Panc1 (cell line): ENCODE data around the gene COL11A1. TPM values are rescaled to one million over a fixed set of nuclear protein-coding genes. Genes with fewer than 3 reads are reported as not detected.

Source experiments
- ATAC-seq: fragments of 200-7000 bp; cut with Tn5 transposase; 2 replicates; pipeline ENCODE4 v1.9.1; 2020; ENCODE audit warnings: mild to moderate bottlenecking, moderate library complexity
- BruUV-seq: library from RNA; stranded (reverse); fragments of 400-500 nt; replicated peaks from 2 replicates; lab custom pipeline; 2021; lab: Mats Ljungman, UMichigan
- CTCF ChIA-PET: fragments of 300-600 bp; sonication (Branson Sonifier 250); formaldehyde crosslinking; loops from one replicate; lab custom pipeline; 2022; ENCODE audit warnings: antibody characterized with exemption; lab: Charles Lee
- POLR2A ChIA-PET: fragments of 300-600 bp; sonication (Branson Sonifier 250); formaldehyde crosslinking; loops from one replicate; lab custom pipeline; 2022; ENCODE audit warnings: antibody characterized with exemption; lab: Charles Lee
- DNase-seq: peaks from one replicate; pipeline ENCODE4 v3.0.0-alpha.2; 2010; ENCODE audit warnings: low read depth, low spot score
- H3K27ac ChIP-seq: 2 replicates; pipeline ENCODE4 v1.5.1; 2011; ENCODE audit warnings: mild to moderate bottlenecking, low read length, inconsistent platforms
- H3K27me3 ChIP-seq: fragments of 200-500 bp; sonication (Bioruptor generic); 2 replicates; pipeline ENCODE4 v1.6.0; 2014; ENCODE audit warnings: low read length, inconsistent platforms; ENCODE audit not compliant: control insufficient read depth, insufficient read depth
- H3K36me3 ChIP-seq: fragments of 200-500 bp; sonication (Bioruptor generic); 2 replicates; pipeline ENCODE4 v1.5.1; 2014; ENCODE audit warnings: inconsistent platforms, mild to moderate bottlenecking, low read length, moderate library complexity; ENCODE audit not compliant: control insufficient read depth, insufficient read depth
- H3K4me1 ChIP-seq: 2 replicates; pipeline ENCODE4 v1.5.1; 2011; ENCODE audit warnings: inconsistent platforms, mild to moderate bottlenecking, low read length, moderate library complexity; ENCODE audit not compliant: control insufficient read depth, insufficient read depth
- H3K4me3 ChIP-seq, 2 experiments: 2 replicates each; pipeline ENCODE4 v1.5.1; 2011 to 2012; ENCODE audit warnings: low read depth in 2 of 2, low read length in 2 of 2, mild to moderate bottlenecking in 2 of 2, inconsistent platforms in 1 of 2, moderate library complexity in 1 of 2
- H3K9me3 ChIP-seq: fragments of 200-500 bp; sonication (Bioruptor generic); 2 replicates; pipeline ENCODE4 v1.5.1; 2014; ENCODE audit warnings: low read depth, mild to moderate bottlenecking, inconsistent platforms, low read length, moderate library complexity; ENCODE audit not compliant: control insufficient read depth, insufficient read depth
- POLR2AphosphoS5 ChIP-seq: IDR thresholded peaks from 2 replicates; pipeline ENCODE4 v1.6.1; 2012; ENCODE audit warnings: mild to moderate bottlenecking, low read depth, low read length, moderate library complexity
- SIN3A ChIP-seq: IDR thresholded peaks from 2 replicates; pipeline ENCODE4 v1.6.1; 2012; ENCODE audit warnings: low read depth, mild to moderate bottlenecking, low read length, moderate library complexity, borderline replicate concordance; ENCODE audit not compliant: insufficient read depth
- TCF7L2 ChIP-seq: IDR thresholded peaks from 2 replicates; pipeline ENCODE4 v1.6.1; 2011; ENCODE audit warnings: mild to moderate bottlenecking, low read depth, low read length, inconsistent platforms
- in situ Hi-C: cut with HindIII; loops from 2 replicates; pipeline ENCODE4 v1.10.0; 2016; ENCODE audit warnings: low sequenced_read_pairs, low pct_unique_long_range_greater_than_20kb
- intact Hi-C: fragments of 100-400 bp; cut with micrococcal nuclease; formaldehyde crosslinking; loops from one replicate; pipeline ENCODE4 v1.10.0; 2022; ENCODE audit not compliant: unreplicated experiment
- total RNA-seq: library from RNA; stranded (reverse); gene quantifications from one replicate; pipeline ENCODE4 v1.2.1, GENCODE V29; 2021; ENCODE audit not compliant: unreplicated experiment
- TF ChIP-seq, protein P1 (sequence below): fragments of 450-650 bp; IDR thresholded peaks from 2 replicates; pipeline ENCODE4 v1.5.1; 2017; ENCODE audit warnings: mild to moderate bottlenecking
- TF ChIP-seq, protein P2 (sequence below), 2 experiments: IDR thresholded peaks; 2 replicates each; pipeline ENCODE4 v1.6.1; 2011 to 2012; ENCODE audit warnings: low read depth in 2 of 2, control low read depth in 1 of 2, low read length in 1 of 2, mild to moderate bottlenecking in 1 of 2, moderate library complexity in 1 of 2; ENCODE audit not compliant: insufficient read depth in 1 of 2

COL11A1 gene
- total RNA-seq, 1 experiment from 2014 or later: 106 TPM

DNA sequence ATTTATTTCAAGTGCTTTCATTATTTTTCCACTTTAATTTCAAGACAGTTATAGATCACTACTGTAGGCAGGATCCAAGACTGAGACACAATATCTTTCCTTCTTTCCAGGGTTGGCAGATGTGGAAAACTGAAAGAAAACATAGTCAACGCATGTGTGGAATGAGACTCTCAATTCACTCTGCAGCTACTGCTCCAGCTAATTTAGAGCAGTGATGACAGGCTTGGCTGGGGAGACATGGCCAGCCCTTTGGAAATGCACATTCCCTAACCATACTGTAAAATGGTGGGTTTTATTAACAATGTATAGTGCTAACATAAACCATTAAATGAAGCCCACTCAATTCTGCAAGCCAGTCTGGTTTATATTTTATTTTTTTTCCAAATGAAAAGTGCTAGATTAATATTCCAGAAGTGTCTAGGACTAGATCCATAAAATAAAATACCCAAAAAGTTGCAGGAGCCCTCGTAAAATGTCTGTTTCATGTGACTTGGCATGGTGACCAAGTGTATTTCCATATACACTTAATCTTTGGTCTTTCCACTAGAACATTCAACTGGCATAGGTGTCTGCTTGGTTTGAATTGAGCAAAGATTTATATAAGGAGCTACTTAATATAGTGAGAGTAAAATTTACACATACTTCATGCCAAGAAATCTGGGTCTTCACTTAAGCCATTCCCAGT lies 32.9 kb downstream of the COL11A1 start:
- Histone ChIP-seq H3K27ac (no peak overlapping the region), H3K36me3 (no peaks in the 10 kb centered on the region; the same call in 1 of the 2 replicates), H3K4me1 (no peaks in the 10 kb centered on the region), H3K4me3 (no peak overlapping the region), H3K9me3 (no peaks in the 10 kb centered on the region), H3K27me3 (no peaks in the 10 kb centered on the region)
- no TSS peak for BruUV-seq
- CTCF ChIA-PET: no interaction called here
- DNase-seq (no peak), ATAC-seq (no peak)
- intact Hi-C loops (no loop called here), in situ Hi-C loops (no loop called here)
- POLR2A ChIA-PET: no interaction called here
- TF ChIP-seq, protein P1, sequence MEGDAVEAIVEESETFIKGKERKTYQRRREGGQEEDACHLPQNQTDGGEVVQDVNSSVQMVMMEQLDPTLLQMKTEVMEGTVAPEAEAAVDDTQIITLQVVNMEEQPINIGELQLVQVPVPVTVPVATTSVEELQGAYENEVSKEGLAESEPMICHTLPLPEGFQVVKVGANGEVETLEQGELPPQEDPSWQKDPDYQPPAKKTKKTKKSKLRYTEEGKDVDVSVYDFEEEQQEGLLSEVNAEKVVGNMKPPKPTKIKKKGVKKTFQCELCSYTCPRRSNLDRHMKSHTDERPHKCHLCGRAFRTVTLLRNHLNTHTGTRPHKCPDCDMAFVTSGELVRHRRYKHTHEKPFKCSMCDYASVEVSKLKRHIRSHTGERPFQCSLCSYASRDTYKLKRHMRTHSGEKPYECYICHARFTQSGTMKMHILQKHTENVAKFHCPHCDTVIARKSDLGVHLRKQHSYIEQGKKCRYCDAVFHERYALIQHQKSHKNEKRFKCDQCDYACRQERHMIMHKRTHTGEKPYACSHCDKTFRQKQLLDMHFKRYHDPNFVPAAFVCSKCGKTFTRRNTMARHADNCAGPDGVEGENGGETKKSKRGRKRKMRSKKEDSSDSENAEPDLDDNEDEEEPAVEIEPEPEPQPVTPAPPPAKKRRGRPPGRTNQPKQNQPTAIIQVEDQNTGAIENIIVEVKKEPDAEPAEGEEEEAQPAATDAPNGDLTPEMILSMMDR: no peak
- TF ChIP-seq, protein P2, sequence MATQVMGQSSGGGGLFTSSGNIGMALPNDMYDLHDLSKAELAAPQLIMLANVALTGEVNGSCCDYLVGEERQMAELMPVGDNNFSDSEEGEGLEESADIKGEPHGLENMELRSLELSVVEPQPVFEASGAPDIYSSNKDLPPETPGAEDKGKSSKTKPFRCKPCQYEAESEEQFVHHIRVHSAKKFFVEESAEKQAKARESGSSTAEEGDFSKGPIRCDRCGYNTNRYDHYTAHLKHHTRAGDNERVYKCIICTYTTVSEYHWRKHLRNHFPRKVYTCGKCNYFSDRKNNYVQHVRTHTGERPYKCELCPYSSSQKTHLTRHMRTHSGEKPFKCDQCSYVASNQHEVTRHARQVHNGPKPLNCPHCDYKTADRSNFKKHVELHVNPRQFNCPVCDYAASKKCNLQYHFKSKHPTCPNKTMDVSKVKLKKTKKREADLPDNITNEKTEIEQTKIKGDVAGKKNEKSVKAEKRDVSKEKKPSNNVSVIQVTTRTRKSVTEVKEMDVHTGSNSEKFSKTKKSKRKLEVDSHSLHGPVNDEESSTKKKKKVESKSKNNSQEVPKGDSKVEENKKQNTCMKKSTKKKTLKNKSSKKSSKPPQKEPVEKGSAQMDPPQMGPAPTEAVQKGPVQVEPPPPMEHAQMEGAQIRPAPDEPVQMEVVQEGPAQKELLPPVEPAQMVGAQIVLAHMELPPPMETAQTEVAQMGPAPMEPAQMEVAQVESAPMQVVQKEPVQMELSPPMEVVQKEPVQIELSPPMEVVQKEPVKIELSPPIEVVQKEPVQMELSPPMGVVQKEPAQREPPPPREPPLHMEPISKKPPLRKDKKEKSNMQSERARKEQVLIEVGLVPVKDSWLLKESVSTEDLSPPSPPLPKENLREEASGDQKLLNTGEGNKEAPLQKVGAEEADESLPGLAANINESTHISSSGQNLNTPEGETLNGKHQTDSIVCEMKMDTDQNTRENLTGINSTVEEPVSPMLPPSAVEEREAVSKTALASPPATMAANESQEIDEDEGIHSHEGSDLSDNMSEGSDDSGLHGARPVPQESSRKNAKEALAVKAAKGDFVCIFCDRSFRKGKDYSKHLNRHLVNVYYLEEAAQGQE (IDR thresholded peaks at IDR 0.05; ENCODE audit: insufficient read depth in 1 of 2, low read depth in 2 of 2, low read length in 1 of 2): no peak
- no peak for TF ChIP-seq POLR2AphosphoS5

DNA sequence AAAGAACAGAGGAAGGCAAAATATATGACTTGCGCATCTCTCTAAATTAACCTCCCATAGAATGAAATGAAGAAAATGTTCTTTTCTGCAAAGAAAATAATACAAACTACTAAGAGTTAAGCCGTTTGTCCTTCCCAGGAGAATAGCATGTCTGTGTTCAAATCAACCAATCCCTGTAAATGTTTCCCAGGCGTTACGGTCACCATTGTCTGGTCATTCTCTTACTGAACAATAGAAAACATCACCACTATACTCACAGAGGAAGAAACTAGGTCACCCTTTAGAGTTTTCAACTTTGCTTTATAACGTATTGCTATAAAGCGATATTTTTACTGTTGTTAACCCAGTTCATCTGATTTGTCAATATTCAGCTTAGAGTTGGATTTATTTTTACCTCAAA lies 34.1 kb downstream of the COL11A1 start:
- POLR2A ChIA-PET: no interaction called here
- TF ChIP-seq POLR2AphosphoS5 (no peak), TCF7L2 (no peak), SIN3A (no peak)
- TF ChIP-seq, protein P1: no peak
- TF ChIP-seq, protein P2 (IDR thresholded peaks at IDR 0.05; ENCODE audit: insufficient read depth in 1 of 2, low read depth in 2 of 2, low read length in 1 of 2): no peak
- DNase-seq (no peak), ATAC-seq (no peak)
- Histone ChIP-seq H3K9me3 (no peaks in the 10 kb centered on the region), H3K27me3 (no peaks in the 10 kb centered on the region), H3K4me3 (no peak overlapping the region), H3K27ac (no peak overlapping the region), H3K36me3 (no peaks in the 10 kb centered on the region; the same call in 1 of the 2 replicates), H3K4me1 (no peaks in the 10 kb centered on the region; the same call in 1 of the 2 replicates)
- in situ Hi-C loops: no loop called here
- CTCF ChIA-PET: no interaction called here
- intact Hi-C loops: no loop called here
- BruUV-seq: no TSS peak
